Mammary epithelial cell (primary cell): Measurements from ENCODE around the gene RAB25.

ENCODE experiments used
- CTCF ChIP-seq, 2 donors: IDR thresholded peaks in 1 of 2; conservative IDR thresholded peaks in 1 of 2; 2 replicates each; pipeline ENCODE4 v1.5.1; 2011 to 2012; ENCODE audit warnings: inconsistent platforms in 2 of 2, low read length in 2 of 2, mild to moderate bottlenecking in 2 of 2, control low read depth in 1 of 2, low read depth in 1 of 2; ENCODE audit not compliant: insufficient read depth in 1 of 2; ENCODE audit errors: extremely low read depth in 1 of 2
- EZH2 ChIP-seq: IDR thresholded peaks from 2 replicates; pipeline ENCODE4 v1.6.1; 2012; ENCODE audit warnings: low read length, inconsistent platforms, borderline replicate concordance

- TF ChIP-seq EZH2: no peak
- TF ChIP-seq CTCF (conservative IDR thresholded peaks at IDR 0.05 in 1 of 2, IDR thresholded peaks at IDR 0.05 in 1 of 2; ENCODE audit: extremely low read depth in 1 of 2, insufficient read depth in 1 of 2, low read depth in 1 of 2, low read length in 2 of 2): no peak
Observed at GRCh38 chr1:156079762-156080161, 18.8 kb downstream of the RAB25 start.
